ES-I3 (cell line): Measurements from ENCODE around the gene RFWD3.

Experiments used
- H3K36me3 ChIP-seq: 2 replicates; pipeline ENCODE4 v1.6.1; 2013; ENCODE audit warnings: mild to moderate bottlenecking, low read length, control low read depth, moderate library complexity; ENCODE audit not compliant: insufficient read depth
- H3K4me1 ChIP-seq: 2 replicates; pipeline ENCODE4 v1.6.1; 2013; ENCODE audit warnings: mild to moderate bottlenecking, control low read depth, low read length; ENCODE audit not compliant: insufficient read depth
- H3K9ac ChIP-seq: 2 replicates; pipeline ENCODE4 v1.6.1; 2013; ENCODE audit warnings: low read depth, mild to moderate bottlenecking, low read length, moderate library complexity
- H3K9me3 ChIP-seq: 2 replicates; pipeline ENCODE4 v1.6.1; 2013; ENCODE audit warnings: mild to moderate bottlenecking, low read length, moderate library complexity; ENCODE audit not compliant: control insufficient read depth, insufficient read depth

RFWD3 gene

GRCh38 chr16:74573622-74574021 is 93.1 kb downstream of the RFWD3 start:
- no peaks in the 10 kb centered on the region for H3K4me1 ChIP-seq
- H3K36me3 ChIP-seq = no peaks in the 10 kb centered on the region

More at GRCh38 chr16:74573622-74574021, 93.1 kb downstream of the RFWD3 start:
- Histone ChIP-seq H3K9ac (no peak overlapping the region), H3K9me3 (no peaks in the 10 kb centered on the region)
